Thoracic aorta (tissue), 2 donors: Measurements from ENCODE around the gene CHST11. TPM values are rescaled to one million over a fixed set of nuclear protein-coding genes. Genes with fewer than 3 reads are reported as not detected.

Experiments
- ATAC-seq: fragments of 150-250 bp; one replicate; pipeline ENCODE4 v1.8.0; 2017; ENCODE audit warnings: low read depth; ENCODE audit not compliant: insufficient number of reproducible peaks, low FRiP score
- DNase-seq: peaks from one replicate; pipeline ENCODE4 v3.0.0-alpha.2; 2020; ENCODE audit warnings: low spot score
- H3K27ac ChIP-seq, 2 donors: fragments of 200-600 bp; sonication (generic); 1 replicate in 1 of 2; 2 replicates in 1 of 2; pipeline ENCODE4 v1.5.1; 2016; ENCODE audit warnings: mild to moderate bottlenecking in 2 of 2, moderate library complexity in 2 of 2
- H3K27me3 ChIP-seq: fragments of 200-600 bp; sonication (generic); replicated peaks from 2 replicates; pipeline ENCODE4 v1.6.0; 2016; ENCODE audit warnings: mild to moderate bottlenecking; ENCODE audit not compliant: insufficient read depth
- H3K36me3 ChIP-seq: fragments of 200-600 bp; sonication (generic); one replicate; pipeline ENCODE4 v1.5.1; 2016
- H3K4me1 ChIP-seq, 2 donors: fragments of 200-600 bp; sonication (generic); 1 replicate in 1 of 2; 2 replicates in 1 of 2; pipeline versions ENCODE4 v1.5.1 to v1.6.0; 2016; ENCODE audit warnings: low read depth in 2 of 2, mild to moderate bottlenecking in 1 of 2; ENCODE audit not compliant: control insufficient read depth in 1 of 2
- H3K4me3 ChIP-seq: fragments of 200-600 bp; sonication (generic); 2 replicates; pipeline ENCODE4 v1.5.1; 2016; ENCODE audit warnings: mild to moderate bottlenecking
- H3K9me3 ChIP-seq: fragments of 200-600 bp; sonication (generic); 2 replicates; pipeline ENCODE4 v1.5.1; 2016
- total RNA-seq, 2 donors: library from RNA; depleted of rRNA; stranded (reverse); fragments of >200 nt; gene quantifications; one replicate each; pipeline versions ENCODE4 v1.1.0 to v1.2.3, GENCODE V29; 2016
- TF ChIP-seq, protein P1 (sequence below): fragments of 200-600 bp; sonication (generic); IDR thresholded peaks from one replicate; pipeline ENCODE4 v1.5.1; 2019; ENCODE audit warnings: antibody characterized with exemption

CHST11 gene
- total RNA-seq, 2 donors from 2014 or later: 41.9 to 79.3 TPM

DNA sequence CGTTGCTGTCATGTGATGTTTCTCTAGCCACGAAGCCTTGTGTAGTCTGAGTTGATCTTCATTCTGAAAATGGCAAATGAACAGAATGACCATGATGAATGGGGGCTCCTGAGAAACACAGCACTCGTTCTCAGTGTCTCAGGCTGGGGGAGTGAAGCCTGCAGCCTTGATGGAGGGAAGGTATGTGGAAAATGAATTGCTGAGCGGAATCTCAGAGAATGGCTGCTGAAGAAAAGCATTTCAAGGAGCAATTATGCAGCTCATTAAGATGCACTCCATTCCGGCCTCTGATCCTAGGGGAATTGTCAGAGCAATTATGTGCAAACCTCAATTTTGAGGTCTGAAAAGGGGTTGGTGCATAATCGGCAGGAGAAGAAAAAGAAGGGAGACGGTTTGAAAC, 167.1 kb downstream of the CHST11 start:
- Histone ChIP-seq H3K27ac (no peak overlapping the region), H3K4me1 (peaks cover 20 to 73% of the 10 kb centered on the region in 2 donors), H3K9me3 (no peaks in the 10 kb centered on the region), H3K4me3 (no peak overlapping the region), H3K27me3 (no peaks in the 10 kb centered on the region), H3K36me3 (no peaks in the 10 kb centered on the region)
- TF ChIP-seq, protein P1, sequence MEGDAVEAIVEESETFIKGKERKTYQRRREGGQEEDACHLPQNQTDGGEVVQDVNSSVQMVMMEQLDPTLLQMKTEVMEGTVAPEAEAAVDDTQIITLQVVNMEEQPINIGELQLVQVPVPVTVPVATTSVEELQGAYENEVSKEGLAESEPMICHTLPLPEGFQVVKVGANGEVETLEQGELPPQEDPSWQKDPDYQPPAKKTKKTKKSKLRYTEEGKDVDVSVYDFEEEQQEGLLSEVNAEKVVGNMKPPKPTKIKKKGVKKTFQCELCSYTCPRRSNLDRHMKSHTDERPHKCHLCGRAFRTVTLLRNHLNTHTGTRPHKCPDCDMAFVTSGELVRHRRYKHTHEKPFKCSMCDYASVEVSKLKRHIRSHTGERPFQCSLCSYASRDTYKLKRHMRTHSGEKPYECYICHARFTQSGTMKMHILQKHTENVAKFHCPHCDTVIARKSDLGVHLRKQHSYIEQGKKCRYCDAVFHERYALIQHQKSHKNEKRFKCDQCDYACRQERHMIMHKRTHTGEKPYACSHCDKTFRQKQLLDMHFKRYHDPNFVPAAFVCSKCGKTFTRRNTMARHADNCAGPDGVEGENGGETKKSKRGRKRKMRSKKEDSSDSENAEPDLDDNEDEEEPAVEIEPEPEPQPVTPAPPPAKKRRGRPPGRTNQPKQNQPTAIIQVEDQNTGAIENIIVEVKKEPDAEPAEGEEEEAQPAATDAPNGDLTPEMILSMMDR: no peak
- no peak for DNase-seq
- no peak for ATAC-seq

DNA sequence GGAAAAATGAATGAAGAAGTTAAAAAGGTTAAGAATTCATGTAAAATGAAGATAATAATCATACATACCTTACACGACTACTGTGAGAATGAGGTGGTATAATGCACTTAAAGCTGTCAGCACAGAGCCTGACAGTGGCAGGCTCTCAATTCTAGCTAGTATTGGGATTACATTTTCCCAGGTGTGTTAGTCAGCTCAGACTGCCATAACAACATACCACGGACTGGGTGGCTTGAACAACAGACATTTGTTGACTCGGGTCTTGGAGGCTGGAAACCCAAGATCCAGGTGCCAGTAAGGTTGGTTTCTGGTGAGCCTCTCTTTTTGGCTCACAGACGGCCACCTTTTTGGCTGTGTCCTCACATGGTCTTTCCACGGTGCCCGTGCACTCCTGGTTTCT, 167.8 kb downstream of the CHST11 start:
- Histone ChIP-seq H3K27ac (no peak overlapping the region), H3K4me3 (no peak overlapping the region), H3K4me1 (peaks cover 15 to 73% of the 10 kb centered on the region in 2 donors), H3K36me3 (no peaks in the 10 kb centered on the region), H3K9me3 (no peaks in the 10 kb centered on the region), H3K27me3 (no peaks in the 10 kb centered on the region)
- ATAC-seq (no peak), DNase-seq (no peak)
- TF ChIP-seq, protein P1: no peak

DNA sequence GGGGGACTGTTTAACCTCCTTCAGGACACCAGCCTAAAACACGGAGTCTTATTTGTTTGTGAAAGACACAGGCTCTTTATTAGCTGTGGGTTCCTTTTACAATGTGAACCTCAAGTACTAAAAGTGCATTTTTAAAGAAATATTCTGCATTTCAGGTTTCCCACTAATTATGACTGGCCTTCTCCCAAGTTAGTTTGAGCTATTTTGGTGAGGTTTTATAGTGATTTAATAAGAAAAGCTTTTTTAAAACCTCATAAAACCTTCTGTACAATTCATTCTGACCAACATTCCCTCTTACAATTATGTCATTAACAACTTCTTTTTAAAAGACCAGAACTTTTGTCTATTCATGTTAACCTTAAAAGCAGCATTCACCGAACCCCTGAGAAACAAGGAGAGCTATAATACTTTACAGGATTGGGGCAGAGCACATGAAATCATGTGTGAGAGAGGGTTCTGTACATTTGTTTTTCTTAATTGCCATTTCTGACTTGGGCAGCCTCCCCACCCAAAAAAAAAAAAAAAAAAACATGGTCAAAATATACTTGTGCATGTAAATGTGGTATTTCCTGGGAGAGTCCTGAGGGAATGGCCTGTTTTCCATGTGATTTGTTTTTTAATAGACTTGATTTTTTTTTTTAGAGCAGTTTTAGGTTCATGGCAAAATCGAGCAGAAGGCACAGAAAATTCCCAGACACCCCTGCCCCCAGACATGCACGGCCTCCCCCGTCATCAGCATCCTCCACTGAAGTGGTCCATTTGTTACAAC, 169.5 kb downstream of the CHST11 start:
- no peaks in the 10 kb centered on the region for H3K27me3 ChIP-seq
- TF ChIP-seq, protein P1: no peak
- no peaks in the 10 kb centered on the region for H3K36me3 ChIP-seq
- H3K4me3 ChIP-seq: no peak overlapping the region
- peak overlapping the region; percentile 59 to 88 for H3K27ac ChIP-seq
- no peak for DNase-seq
- no peak for ATAC-seq
- H3K4me1 ChIP-seq: peaks cover under 1 to 57% of the 10 kb centered on the region in 2 donors
- no peaks in the 10 kb centered on the region for H3K9me3 ChIP-seq

DNA sequence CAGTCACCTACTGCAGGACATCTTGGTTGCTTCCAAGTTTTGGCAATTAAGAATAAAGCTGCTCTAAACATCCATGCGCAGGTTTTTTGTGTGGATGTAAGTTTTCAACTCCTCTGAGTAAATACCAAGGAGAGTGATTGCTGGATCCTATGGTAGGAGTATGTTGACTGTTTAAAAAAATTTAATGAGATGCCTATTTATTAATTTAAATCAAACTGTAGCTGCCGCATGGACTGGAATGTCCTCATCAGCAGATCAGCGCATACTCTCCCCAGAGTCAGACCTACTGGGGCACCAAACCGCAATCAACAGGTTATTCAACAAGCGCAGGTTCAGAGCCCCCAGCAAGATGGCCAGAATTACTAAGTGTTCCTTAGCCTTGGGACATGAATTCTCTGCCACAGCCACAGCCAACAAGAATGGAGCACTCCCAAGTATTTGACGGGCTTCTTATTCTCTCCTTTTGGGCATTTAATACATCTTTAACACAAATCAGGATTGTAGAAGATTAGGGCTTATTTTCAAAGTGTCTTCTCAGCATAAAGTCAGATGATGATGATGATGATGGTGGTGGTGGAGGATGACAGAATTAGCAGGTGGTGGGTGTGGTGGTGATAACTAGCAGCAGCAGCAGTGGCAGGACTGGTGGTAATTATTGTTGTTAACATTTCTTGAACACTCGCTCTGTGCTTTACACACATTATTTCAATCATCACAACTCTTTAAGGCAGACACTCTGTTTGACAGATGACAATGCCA, 170.7 kb downstream of the CHST11 start:
- H3K27ac ChIP-seq: peak overlapping the region; percentile 59 to 88
- no peak for ATAC-seq
- no peaks in the 10 kb centered on the region for H3K9me3 ChIP-seq
- no peaks in the 10 kb centered on the region for H3K27me3 ChIP-seq
- TF ChIP-seq, protein P1: no peak
- no peak overlapping the region for H3K4me3 ChIP-seq
- peaks cover 0 to 56% of the 10 kb centered on the region in 2 donors for H3K4me1 ChIP-seq
- H3K36me3 ChIP-seq: no peaks in the 10 kb centered on the region
- no peak for DNase-seq
